Measurements from ENCODE around the gene CDK3. TPM values are rescaled to one million over a fixed set of nuclear protein-coding genes. Genes with fewer than 3 reads are reported as not detected.

Gene CDK3
- total RNA-seq (6.2 and 8.5 TPM in 2 replicates), polyA plus RNA-seq (8.7 and 9.7 TPM in 2 replicates), polyA minus RNA-seq (3.0 and 3.9 TPM in 2 replicates), Bru-seq, nascent RNA (percentile 24 among the genes with signal in this experiment), BruChase-seq, experiment 1, labeled RNA remaining after a 6-hour chase (percentile 65 among the genes with signal in this experiment), BruChase-seq, experiment 2, labeled RNA remaining after a 2-hour chase (percentile 54 among the genes with signal in this experiment)
- 2.6 and 4.6 TPM in 2 replicates for polyA plus RNA-seq (2011; cell fraction: cytosol; rRNA removed)
- 53.3 and 66.2 TPM in 2 replicates for polyA plus RNA-seq (2011; cell fraction: nucleus; rRNA removed)
- polyA plus RNA-seq (2012) = 5.1 and 6.0 TPM in 2 replicates
- not detected for polyA minus RNA-seq (2011; cell fraction: cytosol; rRNA and poly(A)+ RNA removed)
- 4.6 and 5.0 TPM in 2 replicates for polyA minus RNA-seq (2011; cell fraction: nucleus; rRNA and poly(A)+ RNA removed)
- long read RNA-seq, partial matches to known transcripts = 0 of 2 reads
- long read RNA-seq, other reads (novel, unspliced or antisense) = 2 of 2 reads

DNA sequence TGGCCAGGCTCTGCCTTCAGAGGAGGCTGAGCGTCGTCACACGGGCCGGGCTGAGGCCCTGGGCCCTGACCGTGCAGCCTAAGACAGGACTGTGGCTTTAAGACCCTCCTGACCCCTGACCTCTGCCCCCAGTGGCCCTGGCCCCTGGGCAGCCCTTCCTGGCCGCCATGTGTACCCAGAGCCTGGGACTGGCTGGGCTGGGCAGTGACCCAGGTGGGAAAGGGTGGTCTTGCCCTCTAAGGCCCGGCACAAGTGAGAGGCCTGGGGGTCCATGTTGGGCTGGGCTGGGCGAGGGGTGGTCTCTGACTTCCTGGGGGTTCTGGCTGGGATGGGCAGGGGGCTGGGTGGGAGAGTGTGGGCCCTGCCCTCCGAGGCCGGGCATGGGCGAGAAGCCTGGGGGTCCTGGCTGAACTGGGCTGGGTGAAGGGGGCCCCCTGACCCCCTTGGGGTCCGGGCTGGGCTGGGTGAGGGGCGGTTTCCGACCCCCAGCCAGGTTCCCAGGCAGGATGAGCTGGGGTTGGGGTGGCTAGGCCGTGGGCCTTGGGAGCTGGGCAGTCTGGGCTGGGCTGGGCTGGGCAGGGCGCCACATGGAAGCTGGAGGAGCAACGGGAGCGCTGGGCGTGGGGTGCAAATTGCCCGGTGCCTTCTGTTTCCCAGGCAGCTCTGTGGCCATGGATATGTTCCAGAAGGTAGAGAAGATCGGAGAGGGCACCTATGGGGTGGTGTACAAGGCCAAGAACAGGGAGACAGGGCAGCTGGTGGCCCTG, at the start of gene CDK3:
TSS of gene CDK3 (plus strand) at position 101 of the 767 bp plus-strand sequence. CDS start at position 672, 571 bp downstream.
- H3K27me3 ChIP-seq (ENCODE audit: control insufficient read depth in 2 of 2, insufficient read depth in 2 of 2, low read length in 2 of 2) = no peaks in the 10 kb centered on the region
- no peak within 1 kb of the TSS for H2AFZ ChIP-seq (ENCODE audit: low read depth, low read length)
- BruUV-seq (replicated peaks) = no TSS peak
- intact Hi-C loops (cut with micrococcal nuclease) = loop anchor here (10.0 kb wide), 1 partner anchor 226 kb away; a partner anchor contains a TSS
- TF ChIP-seq JUN (IDR thresholded peaks at IDR 0.05; ENCODE audit: borderline replicate concordance, insufficient read depth, insufficient read length, low read depth) (no peak), POLR2AphosphoS5 (IDR thresholded peaks at IDR 0.05; ENCODE audit: insufficient read depth, low read depth, low read length) (no peak), POLR2A (IDR thresholded peaks at IDR 0.05; ENCODE audit: low read depth, low read length) (no peak), EZH2 (IDR thresholded peaks at IDR 0.05; ENCODE audit: borderline replicate concordance, low read depth, low read length, severe bottlenecking) (no peak), GATA2 (IDR thresholded peaks at IDR 0.05; ENCODE audit: insufficient read depth, insufficient read length, low read depth, low read length) (no peak), MYC (IDR thresholded peaks at IDR 0.05; ENCODE audit: low read depth, low read length) (no peak), FOS (IDR thresholded peaks at IDR 0.05; ENCODE audit: borderline replicate concordance, insufficient read depth, low read length) (no peak)
- TF ChIP-seq, protein P1, sequence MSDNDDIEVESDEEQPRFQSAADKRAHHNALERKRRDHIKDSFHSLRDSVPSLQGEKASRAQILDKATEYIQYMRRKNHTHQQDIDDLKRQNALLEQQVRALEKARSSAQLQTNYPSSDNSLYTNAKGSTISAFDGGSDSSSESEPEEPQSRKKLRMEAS (IDR thresholded peaks at IDR 0.05; ENCODE audit: insufficient read depth, insufficient read length) = no peak
- TF ChIP-seq, protein P2, sequence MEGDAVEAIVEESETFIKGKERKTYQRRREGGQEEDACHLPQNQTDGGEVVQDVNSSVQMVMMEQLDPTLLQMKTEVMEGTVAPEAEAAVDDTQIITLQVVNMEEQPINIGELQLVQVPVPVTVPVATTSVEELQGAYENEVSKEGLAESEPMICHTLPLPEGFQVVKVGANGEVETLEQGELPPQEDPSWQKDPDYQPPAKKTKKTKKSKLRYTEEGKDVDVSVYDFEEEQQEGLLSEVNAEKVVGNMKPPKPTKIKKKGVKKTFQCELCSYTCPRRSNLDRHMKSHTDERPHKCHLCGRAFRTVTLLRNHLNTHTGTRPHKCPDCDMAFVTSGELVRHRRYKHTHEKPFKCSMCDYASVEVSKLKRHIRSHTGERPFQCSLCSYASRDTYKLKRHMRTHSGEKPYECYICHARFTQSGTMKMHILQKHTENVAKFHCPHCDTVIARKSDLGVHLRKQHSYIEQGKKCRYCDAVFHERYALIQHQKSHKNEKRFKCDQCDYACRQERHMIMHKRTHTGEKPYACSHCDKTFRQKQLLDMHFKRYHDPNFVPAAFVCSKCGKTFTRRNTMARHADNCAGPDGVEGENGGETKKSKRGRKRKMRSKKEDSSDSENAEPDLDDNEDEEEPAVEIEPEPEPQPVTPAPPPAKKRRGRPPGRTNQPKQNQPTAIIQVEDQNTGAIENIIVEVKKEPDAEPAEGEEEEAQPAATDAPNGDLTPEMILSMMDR (IDR thresholded peaks at IDR 0.05; ENCODE audit: extremely low read depth in 1 of 2, insufficient read depth in 1 of 2, low read depth in 1 of 2, low read length in 2 of 2) = no peak
- ChIA-PET POLR2A (interaction anchor here (0.6 kb wide), 1 partner anchor 10 kb away, joined by 11 read pairs; no protein-coding TSS in a partner anchor), CTCF (interaction anchor here (0.6 to 5.8 kb wide), 16 partner anchors 9 to 336 kb away, joined by 3 to 95 read pairs (median 6); partner anchors contain the start of gene MRPL38)
- no peak within 1 kb of the TSS for H3K9ac ChIP-seq (replicated peaks; ENCODE audit: extremely low read depth, insufficient read depth, low read length)
- H3K4me1 ChIP-seq (ENCODE audit: control insufficient read depth, extremely low read depth, insufficient read depth, low read length) = peaks cover 3% of the 10 kb centered on the region
- dilution Hi-C loops (cut with MboI; ENCODE audit: extremely low pct_ligation_motif_present, low sequenced_read_pairs) = no loop called here
- no peaks in the 10 kb centered on the region for H3K9me3 ChIP-seq (replicated peaks; ENCODE audit: control insufficient read depth, insufficient read depth, low read length)
- H3K36me3 ChIP-seq (ENCODE audit: control insufficient read depth in 2 of 2, extremely low read depth in 1 of 2, insufficient read depth in 2 of 2, low read length in 2 of 2) = peaks cover 0 to 2% of the 10 kb centered on the region in 2 experiments
- no peak within 1 kb of the TSS for H3K4me3 ChIP-seq (replicated peaks in 1 of 3; ENCODE audit: insufficient read depth in 1 of 3, low read depth in 1 of 3, low read length in 3 of 3)
- H3K9me1 ChIP-seq (replicated peaks; ENCODE audit: control insufficient read depth, extremely low read depth, insufficient read depth, low read length) = no peaks in the 10 kb centered on the region
- H4K20me1 ChIP-seq (replicated peaks; ENCODE audit: control insufficient read depth, extremely low read depth, insufficient read depth, low read length) = no peaks in the 10 kb centered on the region
- H3K79me2 ChIP-seq (ENCODE audit: control insufficient read depth, insufficient read depth, low read length) = no peaks in the 10 kb centered on the region
- FAIRE-seq (no peak), DNase-seq (ENCODE audit: low read depth, low spot score) (no peak)
- no peak within 1 kb of the TSS for H3K4me2 ChIP-seq (ENCODE audit: insufficient read depth, low read length)
- no peak within 1 kb of the TSS for H3K27ac ChIP-seq (ENCODE audit: insufficient read depth, low read depth, low read length)
